ENCODE data around the gene AVPI1. TPM values are rescaled to one million over a fixed set of nuclear protein-coding genes. Genes with fewer than 3 reads are reported as not detected.

AVPI1 gene
- total RNA-seq, 1 donor from 2014 or later = 20.5 TPM

DNA sequence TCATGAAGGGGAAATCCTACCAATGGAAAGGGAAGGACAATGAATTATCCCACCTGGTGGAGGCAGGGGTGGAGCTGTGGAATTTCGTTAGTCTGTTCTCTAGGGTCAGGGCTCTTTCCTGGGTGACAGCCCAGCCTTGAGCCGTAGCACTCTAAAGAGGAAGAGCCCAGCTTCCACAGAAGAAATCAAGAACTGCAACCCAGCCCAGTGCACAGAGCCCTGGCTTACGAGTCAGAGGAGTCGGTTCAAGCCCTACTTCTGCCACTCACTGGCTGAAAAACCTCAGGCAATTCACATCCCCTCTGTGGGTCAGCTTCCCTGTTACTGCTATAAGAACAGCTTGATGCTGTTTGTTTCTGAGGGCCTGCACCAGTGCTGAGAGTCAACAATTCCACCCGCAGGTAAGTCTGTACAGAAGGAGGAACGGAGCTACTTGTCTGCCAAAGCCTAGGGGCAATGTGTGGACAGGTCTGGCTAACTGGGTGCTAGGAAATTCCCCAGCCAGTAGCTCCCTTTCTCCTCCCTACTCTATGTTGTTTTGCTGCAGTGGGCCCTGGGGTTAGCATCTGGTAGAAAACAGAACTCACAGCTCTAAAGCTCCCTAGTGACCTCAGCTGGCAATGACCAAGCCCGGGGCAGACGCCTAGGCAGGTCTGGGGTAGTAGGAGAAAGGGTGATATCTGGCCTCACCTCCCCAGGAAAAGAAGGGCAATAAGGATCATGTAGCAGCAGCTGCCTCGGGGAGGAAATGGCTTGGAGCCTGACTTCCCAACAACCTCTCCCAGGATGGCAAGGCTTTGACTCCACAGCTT is 3.3 kb downstream of the AVPI1 start:
- TF ChIP-seq, protein P1, sequence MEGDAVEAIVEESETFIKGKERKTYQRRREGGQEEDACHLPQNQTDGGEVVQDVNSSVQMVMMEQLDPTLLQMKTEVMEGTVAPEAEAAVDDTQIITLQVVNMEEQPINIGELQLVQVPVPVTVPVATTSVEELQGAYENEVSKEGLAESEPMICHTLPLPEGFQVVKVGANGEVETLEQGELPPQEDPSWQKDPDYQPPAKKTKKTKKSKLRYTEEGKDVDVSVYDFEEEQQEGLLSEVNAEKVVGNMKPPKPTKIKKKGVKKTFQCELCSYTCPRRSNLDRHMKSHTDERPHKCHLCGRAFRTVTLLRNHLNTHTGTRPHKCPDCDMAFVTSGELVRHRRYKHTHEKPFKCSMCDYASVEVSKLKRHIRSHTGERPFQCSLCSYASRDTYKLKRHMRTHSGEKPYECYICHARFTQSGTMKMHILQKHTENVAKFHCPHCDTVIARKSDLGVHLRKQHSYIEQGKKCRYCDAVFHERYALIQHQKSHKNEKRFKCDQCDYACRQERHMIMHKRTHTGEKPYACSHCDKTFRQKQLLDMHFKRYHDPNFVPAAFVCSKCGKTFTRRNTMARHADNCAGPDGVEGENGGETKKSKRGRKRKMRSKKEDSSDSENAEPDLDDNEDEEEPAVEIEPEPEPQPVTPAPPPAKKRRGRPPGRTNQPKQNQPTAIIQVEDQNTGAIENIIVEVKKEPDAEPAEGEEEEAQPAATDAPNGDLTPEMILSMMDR (IDR thresholded peaks at IDR 0.05) = no peak
- intact Hi-C loops (cut with DNase I) = no loop called here
- no peaks in the 10 kb centered on the region for H3K27me3 ChIP-seq
- peak overlapping the region; percentile 68 for H3K4me3 ChIP-seq
- no peaks in the 10 kb centered on the region for H3K9me3 ChIP-seq
- ATAC-seq = no peak
- peak overlapping the region; percentile 89 for H3K27ac ChIP-seq
- peaks cover 52% of the 10 kb centered on the region for H3K4me1 ChIP-seq
- peaks cover 9% of the 10 kb centered on the region for H3K36me3 ChIP-seq
- no peak for DNase-seq

DNA sequence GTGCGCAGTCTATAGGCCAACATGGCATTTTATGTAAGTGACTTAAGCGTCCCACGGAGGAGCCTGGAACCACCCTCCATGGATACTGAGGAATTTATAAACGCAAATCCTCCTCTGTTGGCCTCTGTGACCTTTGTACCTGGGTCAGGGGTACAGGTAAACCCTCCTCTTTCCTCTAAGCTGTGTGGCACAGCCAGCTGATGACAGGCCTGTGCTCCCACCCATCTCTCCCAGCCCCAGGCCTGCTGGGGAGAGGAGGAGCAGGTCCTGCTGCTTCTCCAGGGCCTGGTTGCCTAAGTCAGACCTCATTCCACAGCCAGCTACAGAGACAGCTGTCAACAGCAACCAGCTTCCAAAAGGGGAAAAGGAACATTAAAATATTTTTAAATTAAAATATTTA is 5.0 kb downstream of the AVPI1 start:
- Histone ChIP-seq H3K4me3 (no peak overlapping the region), H3K4me1 (peaks cover 38% of the 10 kb centered on the region)
- ATAC-seq = no peak

DNA sequence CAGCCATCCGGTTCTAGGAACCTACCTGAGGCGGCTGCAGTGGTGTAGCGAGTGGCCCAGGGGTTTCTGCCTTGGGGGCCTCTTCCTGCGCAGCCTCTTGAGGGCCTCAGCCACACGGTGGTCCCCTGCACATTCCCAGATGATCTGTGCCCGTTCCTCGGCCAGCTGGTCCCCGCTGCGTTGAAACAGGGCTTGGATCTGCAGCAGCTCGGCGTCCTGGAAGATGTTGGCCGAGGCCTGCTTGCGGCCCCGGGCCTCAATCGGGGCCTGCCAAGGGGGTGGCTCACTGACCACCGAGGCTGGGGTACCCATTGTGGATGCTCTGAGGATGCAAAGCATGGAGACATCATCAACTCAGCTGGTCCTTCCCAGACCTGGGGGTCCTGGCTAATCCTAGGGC is 7.4 kb downstream of the AVPI1 start:
- Histone ChIP-seq H3K27me3 (no peaks in the 10 kb centered on the region), H3K4me1 (peaks cover 26% of the 10 kb centered on the region), H3K9me3 (no peaks in the 10 kb centered on the region), H3K4me3 (no peak overlapping the region), H3K36me3 (peaks cover 46% of the 10 kb centered on the region), H3K27ac (no peak overlapping the region)
- DNase-seq = no peak
- TF ChIP-seq, protein P1 (IDR thresholded peaks at IDR 0.05) = no peak
- intact Hi-C loops (cut with DNase I) = loop anchor here (10.0 kb wide), 1 partner anchor 55 kb away; the partner anchor contains the start of gene ZFYVE27
- ATAC-seq = no peak

More for the DNA sequence above, 5.0 kb downstream of the AVPI1 start:
- Histone ChIP-seq H3K9me3 (no peaks in the 10 kb centered on the region), H3K27ac (no peak overlapping the region), H3K27me3 (no peaks in the 10 kb centered on the region), H3K36me3 (peaks cover 23% of the 10 kb centered on the region)
- intact Hi-C loops (cut with DNase I) = no loop called here
- TF ChIP-seq, protein P1 (IDR thresholded peaks at IDR 0.05) = no peak
- DNase-seq = no peak

DNA sequence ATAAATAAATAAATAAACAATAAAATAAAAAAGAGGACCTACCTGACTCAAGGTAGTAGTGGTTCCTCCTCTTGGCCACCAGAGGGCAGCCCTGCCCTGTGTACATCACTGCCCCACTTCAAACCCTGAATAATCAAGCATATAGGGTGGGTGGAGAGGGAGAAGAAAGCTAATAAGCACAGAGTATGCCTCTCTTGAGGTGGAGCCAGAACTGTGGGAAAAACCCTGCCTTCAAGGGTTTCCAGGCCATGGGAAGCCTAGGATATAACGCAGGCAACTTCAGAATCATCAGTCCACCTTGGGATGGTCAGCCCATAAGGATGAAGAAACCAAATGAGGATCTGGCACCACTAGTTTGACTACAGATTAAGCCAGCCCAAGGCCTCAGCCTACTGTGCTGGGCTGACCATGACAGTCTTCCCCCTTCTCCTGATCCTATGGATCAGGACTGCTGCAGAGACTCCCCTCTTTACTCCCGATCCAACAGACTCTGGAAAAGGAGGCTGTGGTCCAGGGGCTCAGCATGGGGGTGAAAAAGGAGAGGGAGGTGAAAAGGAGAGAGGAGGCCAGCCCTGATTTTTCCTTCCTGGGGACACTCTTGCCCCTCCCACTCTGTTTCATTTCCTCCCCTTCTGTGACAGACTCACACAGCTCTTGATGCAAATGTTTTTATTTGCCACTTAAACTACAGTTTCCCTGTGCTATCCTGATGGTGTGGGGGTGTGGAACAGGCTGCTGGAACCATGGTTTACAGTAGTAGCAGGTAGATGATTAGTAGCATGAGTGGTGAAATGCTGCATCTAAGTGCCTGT is 10.1 kb downstream of the AVPI1 start:
- DNase-seq = no peak
- intact Hi-C loops (cut with DNase I) = loop anchor here (10.0 kb wide), 1 partner anchor 58 kb away; the partner anchor contains the start of gene ZFYVE27
- Histone ChIP-seq H3K9me3 (no peaks in the 10 kb centered on the region), H3K36me3 (peaks cover 67% of the 10 kb centered on the region), H3K4me1 (peaks cover 2% of the 10 kb centered on the region), H3K4me3 (no peak overlapping the region), H3K27ac (no peak overlapping the region), H3K27me3 (no peaks in the 10 kb centered on the region)
- TF ChIP-seq, protein P1 (IDR thresholded peaks at IDR 0.05) = peak; percentile 95
- peak; percentile 91 for ATAC-seq

DNA sequence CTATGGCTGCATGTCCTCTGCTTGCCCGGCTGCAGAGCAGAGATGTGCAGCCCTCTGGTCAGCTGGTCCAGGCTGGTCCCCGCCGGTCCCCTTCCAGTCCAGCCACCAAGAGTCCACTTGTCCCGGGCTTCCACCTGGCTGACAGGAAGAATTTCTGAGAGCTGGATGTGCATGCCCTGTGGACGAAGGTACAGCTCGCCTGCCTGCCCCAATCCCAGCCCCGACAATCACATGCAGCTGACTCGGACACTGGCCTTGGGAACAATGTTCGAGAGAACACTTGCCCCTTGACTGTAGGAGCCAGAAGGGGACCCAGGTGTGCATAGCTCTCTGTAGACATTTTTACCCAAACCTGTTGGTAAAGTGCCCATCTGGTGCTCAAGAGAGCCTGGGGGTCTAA is 11.8 kb downstream of the AVPI1 start:
- Histone ChIP-seq H3K4me3 (no peak overlapping the region), H3K36me3 (peaks cover 75% of the 10 kb centered on the region), H3K27me3 (no peaks in the 10 kb centered on the region), H3K27ac (no peak overlapping the region), H3K9me3 (no peaks in the 10 kb centered on the region), H3K4me1 (no peaks in the 10 kb centered on the region)
- TF ChIP-seq, protein P1 (IDR thresholded peaks at IDR 0.05) = no peak
- ATAC-seq = no peak
- intact Hi-C loops (cut with DNase I) = loop anchor here (10.0 kb wide), 1 partner anchor 60 kb away; the partner anchor contains the start of gene ZFYVE27
- DNase-seq = no peak

Data from upper lobe of right lung (tissue), 1 donor.